ENCODE results near the gene THBS2.
"Not testable (repeated sequence)": the region's sequence is repeated elsewhere in the genome, so short reads cannot be mapped to it uniquely, and the experiment has no call there.

The THBS2 gene

DNA sequence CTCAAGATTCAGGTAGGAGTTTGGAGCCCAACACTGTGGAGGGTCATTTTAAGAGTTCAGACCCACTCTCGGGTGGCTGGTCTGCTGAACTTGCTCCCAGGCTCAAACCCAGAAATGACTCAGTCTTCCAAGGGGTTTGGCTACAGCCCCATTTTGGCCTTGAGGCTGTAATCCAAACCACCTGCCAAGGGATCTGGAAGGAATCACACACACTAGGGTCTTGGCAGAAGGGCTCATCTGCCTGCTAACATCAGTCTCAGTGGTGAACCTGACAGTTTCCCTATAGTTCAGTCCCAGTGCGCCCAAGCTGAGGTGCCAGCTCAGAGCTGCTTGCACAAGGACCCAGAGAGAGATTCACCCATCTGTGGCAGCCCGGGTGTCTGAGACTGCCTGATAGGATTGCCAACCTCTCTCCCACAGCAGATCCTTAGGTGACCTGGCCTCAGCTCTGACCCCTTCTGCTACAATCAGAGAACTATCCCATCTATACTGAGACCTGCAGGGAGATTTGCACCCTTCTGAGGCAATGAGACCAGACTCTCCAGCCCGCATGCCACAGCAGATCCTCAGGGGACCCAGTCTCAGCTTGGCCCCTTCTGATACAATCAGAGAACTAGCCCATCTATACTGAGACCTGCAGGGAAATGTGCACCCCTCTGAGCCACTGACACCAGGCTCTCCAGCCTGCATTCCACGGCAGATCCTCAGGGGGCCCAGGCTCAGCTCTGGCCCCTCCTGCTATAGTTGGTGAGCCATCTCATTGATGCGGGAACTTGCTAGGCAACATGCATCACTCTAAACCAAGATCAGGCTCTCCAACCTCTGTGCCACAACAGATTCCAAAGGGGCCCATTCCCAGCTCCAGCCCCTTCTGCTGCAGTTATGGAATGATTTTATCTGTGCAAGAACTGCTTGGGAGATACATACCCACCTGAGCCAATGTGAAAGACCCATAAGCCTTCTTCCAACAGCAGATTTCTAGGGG is 48.2 kb downstream of the THBS2 start:
- no peak for DNase-seq

DNA sequence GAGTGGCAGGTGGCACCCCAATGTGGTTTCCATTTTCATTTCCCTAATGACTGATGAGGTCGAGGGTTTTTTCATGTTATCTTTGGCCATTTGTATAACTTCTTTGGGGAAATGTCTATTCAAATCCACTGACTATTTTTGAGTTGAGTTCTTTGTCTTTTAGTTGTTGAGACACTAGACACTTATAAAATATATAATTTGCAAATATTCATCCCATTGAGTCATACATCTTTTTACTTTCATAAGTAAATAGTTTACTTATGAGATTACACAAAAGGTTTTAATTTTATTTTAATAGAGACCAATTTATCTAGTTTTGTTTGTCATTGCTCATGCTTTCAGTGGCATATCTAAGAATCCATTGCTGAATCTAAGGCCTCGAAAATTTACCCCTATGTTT is 49.5 kb downstream of the THBS2 start:
- no peak for DNase-seq

DNA sequence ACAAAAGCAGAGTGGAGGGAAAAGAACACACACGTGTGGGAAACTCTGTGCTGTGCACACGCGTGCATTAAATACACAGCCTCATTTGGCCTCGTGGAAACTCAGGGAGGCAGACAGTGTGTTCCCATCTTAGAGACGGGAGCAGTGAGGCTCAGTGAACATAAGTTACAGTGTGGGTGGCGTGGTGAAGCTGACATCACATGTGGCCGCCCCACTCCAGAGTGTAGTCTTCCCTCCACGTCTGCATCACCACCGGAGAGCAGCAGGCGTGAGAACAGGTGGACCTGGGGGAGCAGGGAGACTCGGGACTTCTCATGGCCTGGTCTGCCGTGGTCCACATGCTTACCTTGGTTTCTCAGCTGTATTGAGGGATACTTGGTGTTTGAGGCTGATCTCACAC is 51.7 kb downstream of the THBS2 start:
- no peak for DNase-seq

DNA sequence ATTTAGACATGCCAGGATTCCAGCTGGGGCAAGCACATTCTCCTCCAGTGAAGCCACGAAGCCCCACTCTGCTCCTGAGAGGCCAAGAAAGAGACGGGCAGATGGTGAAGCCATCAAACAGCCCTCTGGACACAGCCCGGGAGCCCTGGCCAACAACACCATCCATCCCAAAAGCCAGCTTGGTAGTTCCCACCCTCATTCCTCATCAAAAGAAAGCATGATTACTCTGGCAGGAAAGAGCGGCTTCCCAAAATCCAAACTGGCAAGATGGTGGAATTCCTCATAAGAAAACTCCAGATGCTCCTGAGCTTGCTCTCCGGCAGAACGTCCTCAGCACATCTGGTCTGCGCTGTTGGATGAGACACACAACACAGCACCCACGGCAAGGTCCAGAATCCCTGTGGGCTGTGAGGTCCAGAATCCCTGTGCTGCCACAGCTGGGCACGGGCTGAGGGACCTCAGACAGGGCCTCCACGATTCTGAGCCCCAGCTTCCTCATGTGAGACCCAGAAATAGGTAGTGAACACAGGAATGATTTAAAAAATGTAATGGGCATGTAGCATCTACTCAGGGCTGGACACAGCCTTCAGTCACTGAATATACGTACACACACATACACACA is 52.6 kb downstream of the THBS2 start:
- DNase-seq: no peak

DNA sequence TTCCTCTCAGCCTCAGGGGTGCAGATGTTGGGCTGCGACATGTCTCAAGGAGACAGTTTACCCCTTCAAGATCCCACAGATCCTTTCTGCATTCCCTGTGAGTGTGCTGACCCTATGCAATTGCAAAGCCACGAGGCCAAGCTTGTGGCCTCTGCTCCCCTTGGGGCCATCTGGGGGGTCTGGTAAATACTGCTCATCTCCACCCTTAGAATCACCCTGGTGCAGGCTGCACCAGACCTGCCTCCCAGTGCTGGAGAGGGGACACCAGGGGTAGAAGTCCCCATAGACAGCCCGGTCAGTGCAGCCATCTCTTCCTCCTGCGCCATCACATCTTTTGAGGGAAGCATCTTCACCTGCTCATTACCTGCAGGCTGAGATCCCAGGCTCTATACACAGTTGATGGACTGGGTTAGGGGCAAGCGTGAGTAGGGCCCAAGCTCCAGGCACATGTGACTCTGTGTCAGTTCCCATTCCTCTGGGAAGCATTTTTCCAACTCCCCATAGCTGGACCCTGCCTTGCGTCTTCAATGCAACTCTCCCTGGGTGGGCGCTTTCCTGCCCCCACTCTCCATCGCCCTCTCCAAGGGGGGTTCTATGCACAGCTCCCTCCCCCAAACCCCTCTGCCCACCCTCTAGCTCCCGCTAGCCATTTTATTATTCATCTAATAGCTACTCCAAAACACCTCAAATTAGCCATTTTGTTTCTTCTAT is 53.9 kb downstream of the THBS2 start:
- no peak for DNase-seq

DNA sequence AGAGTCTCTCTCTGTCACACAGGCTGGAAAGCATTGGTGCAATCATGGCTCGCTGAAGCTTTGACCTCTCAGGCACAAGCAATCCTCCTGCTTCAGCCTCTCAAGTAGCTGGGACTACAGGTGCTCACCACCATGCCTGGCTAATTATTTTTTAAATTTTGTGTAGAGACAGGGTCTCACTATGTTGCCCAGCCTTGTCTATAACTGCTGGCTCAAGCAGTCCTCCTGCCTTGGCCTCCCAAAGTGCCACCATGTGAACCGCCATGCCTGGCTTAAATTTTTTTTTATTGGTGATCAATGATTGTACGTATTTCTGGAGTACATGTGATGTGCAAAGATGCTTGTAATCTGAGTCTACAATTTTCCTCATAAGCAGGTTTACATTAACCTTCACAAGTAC is 54.8 kb downstream of the THBS2 start:
- DNase-seq: no peak

DNA sequence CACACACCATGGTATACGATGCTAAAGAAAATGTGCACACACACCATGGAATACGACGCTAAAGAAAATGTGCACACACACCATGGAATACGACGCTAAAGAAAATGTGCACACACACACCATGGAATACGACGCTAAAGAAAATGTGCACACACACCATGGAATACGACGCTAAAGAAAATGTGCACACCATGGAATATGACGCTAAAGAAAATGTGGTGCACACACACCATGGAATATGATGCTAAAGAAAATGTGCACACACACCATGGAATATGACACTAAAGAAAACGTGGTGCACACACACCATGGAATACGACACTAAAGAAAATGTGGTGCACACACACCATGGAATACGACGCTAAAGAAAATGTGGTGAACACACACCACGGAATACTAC is 55.7 kb downstream of the THBS2 start:
- not testable (repeated sequence) for DNase-seq

DNA sequence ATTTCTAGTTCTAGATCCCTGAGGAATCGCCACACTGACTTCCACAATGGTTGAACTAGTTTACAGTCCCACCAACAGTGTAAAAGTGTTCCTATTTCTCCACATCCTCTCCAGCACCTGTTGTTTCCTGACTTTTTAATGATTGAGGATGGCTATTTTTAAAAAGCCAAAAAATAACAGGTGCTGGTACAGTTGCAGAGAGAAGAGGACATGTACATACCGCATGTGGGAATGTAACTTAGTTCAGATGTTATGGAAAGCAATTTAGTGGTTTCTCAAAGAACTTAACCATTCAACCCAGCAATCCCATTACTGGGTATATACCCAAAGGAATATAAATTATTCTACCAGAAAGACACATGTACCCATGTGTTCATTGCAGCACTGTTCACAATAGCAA is 57.4 kb downstream of the THBS2 start:
- not testable (repeated sequence) for DNase-seq

DNA sequence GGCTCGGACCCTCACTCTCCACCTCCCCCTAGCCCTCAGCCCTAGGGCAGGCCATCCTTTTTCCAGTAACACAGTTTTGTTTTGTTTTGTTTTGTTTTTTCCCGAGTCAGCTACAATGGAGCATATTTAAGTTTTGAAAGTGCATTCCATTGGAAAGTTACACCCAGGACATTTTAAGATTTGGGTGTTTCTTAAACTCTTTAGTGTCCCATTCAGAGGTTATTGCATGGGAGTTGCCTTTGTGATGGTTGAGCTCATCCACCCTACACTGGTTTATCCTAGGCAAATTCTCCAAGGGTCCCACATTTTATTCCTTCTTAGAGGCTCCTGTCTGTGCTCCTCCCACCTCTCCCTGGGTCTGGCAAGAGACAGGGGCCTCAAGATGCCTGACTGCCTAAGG is 58.9 kb downstream of the THBS2 start:
- no peak for DNase-seq

DNA sequence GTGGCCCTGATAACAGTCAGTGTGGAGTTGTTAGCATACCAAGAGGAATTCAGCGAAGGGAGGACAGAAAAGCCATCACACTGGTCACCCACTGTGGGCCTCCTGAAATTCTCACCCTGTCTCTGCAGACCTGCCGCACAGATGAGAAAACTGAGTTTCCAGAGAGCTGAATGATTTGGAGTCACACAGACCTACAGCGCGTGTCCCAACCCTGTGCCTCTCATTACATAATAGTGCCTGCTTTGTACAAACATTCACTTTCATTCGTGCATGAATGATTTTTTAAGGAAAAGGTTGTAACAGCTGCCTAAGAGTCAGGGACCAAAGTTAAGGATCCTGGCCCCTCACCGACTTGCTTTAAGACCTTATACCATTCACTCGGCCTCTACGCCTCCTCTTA is 62.7 kb downstream of the THBS2 start:
- no peak for DNase-seq

DNA sequence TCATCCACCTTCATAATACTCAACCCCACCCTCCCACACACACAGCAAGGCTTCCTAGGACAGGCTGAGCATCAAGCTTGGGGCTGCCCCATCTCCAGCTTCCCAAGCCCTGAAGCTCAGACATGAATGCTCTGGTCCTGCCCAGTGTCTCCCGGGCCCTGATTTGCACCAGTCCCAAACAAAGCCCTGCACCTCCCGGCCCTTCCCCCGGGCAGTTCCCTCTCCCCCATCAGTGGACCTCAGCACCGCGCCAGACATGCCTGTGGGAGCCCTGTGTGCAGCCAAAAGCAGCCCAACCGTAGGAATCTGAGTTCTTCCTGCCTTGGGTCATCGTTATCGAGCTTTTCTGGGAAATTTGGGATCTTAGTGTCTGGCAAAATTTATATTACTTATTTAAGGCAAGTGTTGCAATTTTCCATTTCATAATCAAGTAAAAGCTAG is 63.5 kb downstream of the THBS2 start:
- peak; percentile 79 for DNase-seq

DNA sequence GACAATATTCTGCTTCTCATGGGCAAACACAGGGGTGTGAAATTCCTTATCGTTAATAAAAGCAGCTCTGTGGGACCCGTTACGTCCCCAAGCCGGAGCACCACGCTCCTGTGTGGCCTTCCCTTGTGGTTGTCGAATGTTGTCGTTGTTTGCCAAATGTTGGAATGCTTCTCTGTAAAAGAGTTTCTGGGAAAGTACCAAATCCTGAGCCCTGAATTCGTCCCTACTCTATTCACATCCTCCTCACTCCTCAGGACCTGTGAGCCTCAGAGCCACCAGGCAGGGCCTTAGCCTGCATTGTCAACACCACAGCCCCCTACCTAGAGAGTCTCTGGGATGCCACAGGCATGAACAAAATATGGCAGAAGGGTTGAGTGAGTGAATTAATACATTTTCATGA is 64.0 kb downstream of the THBS2 start:
- DNase-seq: no peak

DNA sequence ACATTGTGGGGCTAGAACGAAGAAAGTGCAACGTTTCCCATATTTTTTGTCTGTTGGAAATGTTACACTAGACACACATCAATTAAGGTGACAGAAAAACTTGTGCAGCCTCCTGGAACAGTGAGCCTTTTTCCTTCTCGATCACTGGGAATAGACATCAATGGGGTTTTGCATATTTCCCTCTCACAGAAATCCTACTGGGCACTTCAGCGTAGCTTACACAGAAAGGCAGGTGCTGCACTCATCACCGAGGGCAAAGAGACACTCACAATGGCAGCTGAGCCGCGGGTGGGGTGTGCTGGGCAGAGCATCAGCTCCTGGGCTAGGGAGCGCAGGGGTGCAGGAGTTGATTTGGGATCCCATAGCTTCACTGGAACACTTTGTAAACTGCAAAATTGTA is 64.5 kb downstream of the THBS2 start:
- DNase-seq: no peak

DNA sequence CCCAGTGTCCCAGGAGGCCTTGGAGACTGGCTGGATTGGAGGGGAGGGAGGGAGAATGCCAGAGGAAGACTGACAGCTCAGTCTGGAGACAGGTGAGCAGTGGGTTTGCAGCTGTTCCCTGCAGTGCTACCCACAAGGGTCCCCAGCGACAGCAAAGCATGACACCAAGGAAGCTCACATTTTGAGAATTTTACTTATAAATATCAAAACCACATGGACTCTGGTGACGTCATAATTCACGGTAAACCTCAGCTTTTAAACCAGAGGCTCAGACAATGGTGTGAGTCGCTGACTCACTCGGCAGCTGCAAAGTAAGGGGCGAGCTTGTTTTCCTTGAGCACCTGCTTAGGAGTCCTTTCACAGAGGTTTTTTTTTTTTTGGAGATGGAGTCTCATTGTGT is 65.2 kb downstream of the THBS2 start:
- DNase-seq: no peak

DNA sequence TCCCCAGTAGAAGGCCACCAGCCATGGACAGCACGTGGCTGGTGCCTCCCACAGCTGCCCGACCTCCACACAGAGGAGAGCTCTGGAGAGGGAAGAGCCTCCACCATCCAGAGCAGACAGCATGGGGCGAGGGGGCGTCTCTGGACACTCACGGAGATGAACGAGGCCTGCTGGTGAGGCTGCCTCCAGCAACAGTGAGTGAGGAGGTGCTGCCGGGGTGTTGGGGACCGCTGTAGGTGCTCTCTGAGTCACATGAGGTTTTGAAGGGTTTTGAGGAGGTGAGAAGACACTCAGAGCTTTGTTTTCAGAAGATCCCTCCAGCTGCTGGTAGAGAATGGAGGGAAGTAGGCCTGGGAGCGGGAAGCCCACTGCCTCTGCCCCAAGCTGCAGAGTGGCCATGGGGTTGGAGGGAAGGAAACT is 65.6 kb downstream of the THBS2 start:
- DNase-seq: no peak

DNA sequence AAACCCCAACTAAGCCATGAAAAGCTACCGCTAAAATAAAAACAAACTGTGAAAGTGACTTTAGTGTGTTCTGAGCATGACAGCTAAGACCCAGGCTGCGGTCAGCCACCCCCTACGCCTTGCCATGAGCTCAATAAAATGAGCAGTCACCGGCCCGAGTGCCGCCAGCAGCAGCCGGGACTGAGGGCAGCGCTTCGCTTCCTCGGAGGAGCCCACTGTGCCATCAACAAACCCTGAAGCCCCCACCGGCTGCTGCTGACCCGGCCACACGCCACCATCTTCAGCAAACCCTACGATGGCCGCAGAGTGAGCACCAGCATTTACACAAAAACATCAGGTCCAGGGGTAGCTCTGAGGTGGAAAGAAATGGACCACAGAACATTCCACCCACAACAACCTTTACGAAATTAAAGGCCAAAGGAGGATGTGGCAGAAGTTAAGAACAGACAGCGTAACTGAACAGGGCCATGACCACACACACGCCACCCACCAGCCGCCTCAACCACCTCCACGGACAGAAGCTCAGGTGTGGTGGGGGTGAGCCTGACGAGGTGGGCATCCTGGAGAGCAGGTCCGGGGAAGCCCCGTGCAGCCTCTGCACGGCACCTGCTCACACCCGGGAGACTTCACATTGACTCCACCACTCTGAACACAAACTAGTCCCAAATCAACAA is 67.0 kb downstream of the THBS2 start:
- no peak for DNase-seq

DNA sequence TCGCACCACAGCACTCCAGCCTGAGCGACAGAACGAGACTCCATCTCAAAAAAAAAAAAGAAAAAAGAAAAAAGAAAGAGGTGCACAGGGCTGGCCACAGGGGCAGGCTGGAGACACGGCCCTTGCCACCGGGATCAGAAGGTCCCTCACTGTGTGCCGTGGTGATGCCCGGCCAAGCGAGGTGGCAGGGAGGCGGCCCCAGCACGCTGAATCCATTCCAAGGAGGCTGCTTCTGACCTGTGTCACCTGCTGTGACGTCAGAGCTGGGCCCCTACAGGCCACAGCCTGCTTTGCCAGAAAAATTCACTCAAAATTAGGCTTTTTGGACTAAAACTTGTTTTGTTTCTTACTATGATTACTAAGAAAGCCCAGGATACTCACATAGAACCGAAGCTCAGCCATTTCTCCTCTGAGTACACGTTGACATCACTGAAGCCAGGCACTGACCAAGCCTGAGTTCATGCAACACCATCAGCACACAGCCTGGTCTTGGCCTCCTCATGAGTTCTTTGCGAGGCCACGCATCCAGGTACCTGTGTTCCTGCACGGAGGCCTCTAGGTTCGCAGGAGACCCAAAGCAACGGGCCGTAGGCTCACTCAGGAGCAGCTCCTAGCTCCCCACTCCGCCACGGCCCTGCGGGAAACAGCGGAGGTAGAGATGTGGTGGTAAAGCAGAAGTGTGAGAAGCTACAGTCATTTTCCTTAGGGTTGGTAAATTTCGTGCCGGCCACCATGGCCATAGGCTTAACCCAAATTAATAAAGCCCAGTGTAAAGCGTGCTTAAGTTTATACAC is 67.8 kb downstream of the THBS2 start:
- DNase-seq: no peak

DNA sequence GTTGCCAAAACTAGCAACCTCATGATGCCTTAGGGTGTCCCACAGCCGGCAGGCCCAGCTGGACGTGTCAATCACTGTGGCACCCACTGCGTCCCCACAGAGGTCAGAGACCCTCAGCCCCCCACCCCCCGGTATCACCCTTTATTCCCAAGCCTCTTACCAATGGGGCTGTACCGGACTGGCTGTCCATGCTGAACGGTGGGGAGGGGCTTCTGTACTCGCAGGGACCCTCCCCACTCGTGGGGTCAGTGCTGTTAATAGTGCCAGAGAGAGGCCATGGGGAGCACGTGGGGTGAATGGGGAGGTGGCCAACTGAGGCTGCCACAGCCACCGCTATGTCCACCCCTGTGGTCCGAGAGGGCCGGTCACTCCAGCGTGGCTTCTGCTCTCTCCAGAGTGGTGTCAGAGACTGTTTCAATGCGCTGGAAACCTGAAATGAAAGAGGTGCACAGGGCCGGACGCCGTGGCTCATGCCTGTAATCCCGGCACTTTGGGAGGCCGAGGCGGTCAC is 68.6 kb downstream of the THBS2 start:
- no peak for DNase-seq

DNA sequence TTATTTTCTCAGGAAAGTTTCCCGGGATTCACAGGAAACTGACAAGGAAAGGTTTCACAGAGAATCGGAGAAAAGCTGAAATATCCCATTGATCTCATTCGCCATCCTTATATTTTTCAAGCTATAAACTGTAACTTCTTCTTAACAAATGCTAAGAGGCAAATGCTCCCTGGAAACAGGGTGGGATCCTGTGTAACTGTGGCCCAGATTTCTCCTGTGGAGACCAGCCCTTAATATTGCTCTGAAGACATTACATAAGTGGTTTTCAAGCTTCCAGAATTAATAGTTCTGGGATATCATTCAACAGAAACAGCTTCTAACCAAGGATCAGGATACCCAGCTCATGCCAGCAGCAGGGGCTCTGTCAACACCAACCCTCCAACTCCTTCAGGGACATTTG is 69.2 kb downstream of the THBS2 start:
- DNase-seq: peak; percentile 33

DNA sequence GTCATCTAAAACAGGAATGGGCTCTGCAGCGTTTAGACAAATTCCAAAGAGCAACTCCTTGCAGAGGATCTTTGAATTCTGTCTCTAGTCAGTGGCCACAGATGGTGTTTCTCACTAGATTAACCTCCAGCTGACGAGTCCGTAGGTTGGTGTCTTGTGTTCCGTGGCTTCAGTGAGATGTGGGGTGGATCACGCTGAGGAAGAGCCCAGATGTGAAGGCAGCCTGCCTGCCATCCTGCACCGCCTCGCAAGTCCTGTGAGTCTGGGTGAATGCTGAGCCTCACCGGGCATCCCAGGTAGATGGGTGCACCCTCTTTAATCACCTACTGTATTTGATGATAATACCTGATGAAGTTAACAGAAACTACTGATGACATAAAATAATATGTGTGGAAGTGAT is 70.4 kb downstream of the THBS2 start:
- peak; percentile 21 for DNase-seq

DNA sequence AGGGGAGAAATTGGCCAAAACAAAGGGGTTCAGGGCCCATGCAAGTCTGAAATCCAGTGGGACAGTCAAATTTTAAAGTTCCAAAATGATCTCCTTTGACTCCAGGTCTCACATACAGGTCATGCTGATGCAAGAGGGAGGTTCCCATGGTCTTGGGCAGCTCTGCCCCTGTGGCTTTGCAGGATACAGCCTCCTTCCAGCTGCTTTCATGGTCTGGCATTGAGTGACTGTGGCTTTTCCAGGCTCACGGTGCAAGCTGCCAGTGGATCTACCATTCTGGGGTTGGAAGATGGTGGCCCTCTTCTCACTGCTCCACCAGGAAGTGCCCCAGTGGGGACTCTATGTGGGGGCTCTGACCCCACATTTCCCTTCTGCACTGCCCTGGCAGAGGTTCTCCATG is 73.8 kb downstream of the THBS2 start:
- peak; percentile 9 for DNase-seq

All from right forelimb (tissue), 1 donor.